Large intestine (tissue), 3 donors: ENCODE measurements around the gene GPANK1. TPM values are rescaled to one million over a fixed set of nuclear protein-coding genes. Genes with fewer than 3 reads are reported as not detected.
A peak's percentile ranks its signal among the peaks of the same experiment; 100 is the strongest.

ENCODE experiments used
- DNase-seq, 2 donors: peaks; one replicate each; pipeline versions ENCODE4 v3.0.0 to v3.0.0-alpha.2; 2013
- H3K27ac ChIP-seq: one replicate; pipeline ENCODE4 v1.5.1; 2013; ENCODE audit warnings: low read length
- H3K27me3 ChIP-seq: 2 replicates; pipeline ENCODE4 v1.6.1; 2013; ENCODE audit warnings: low read length; ENCODE audit not compliant: control insufficient read depth, insufficient read depth
- H3K36me3 ChIP-seq: 2 replicates; pipeline ENCODE4 v1.6.1; 2013; ENCODE audit warnings: low read length; ENCODE audit not compliant: control insufficient read depth, insufficient read depth
- H3K4me1 ChIP-seq: one replicate; pipeline ENCODE4 v1.6.1; 2013; ENCODE audit warnings: low read length; ENCODE audit not compliant: control insufficient read depth, insufficient read depth
- H3K4me3 ChIP-seq: one replicate; pipeline ENCODE4 v1.5.1; 2013; ENCODE audit warnings: low read length
- H3K9me3 ChIP-seq: one replicate; pipeline ENCODE4 v1.6.1; 2013; ENCODE audit warnings: mild to moderate bottlenecking, low read depth, low read length, moderate library complexity; ENCODE audit not compliant: control insufficient read depth
- WGBS: methylation state at CpG from one replicate; pipeline ENCODE4 v1.1.5; 2013; ENCODE audit warnings: low lambda C conversion rate; ENCODE audit not compliant: insufficient coverage; 5-methylcytosine and 5-hydroxymethylcytosine counted together
- polyA plus RNA-seq: library from polyadenylated mRNA; unstranded; fragments of 120-200 nt; gene quantifications from one replicate; pipeline ENCODE4 v1.2.1, GENCODE V29; 2013

Gene GPANK1
- polyA plus RNA-seq, 1 donor: 21.4 TPM

- no peaks in the 10 kb centered on the region for H3K9me3 ChIP-seq
- WGBS: 40% methylated on average over 1 of the region's 8 CpGs
- peak; percentile 51 to 79 for DNase-seq
- no peaks in the 10 kb centered on the region for H3K27me3 ChIP-seq
- no peak within 1 kb of the TSS for H3K4me3 ChIP-seq
- peak within 1 kb of the TSS; percentile 48 for H3K27ac ChIP-seq
- peaks cover 55% of the 10 kb centered on the region for H3K4me1 ChIP-seq
- H3K36me3 ChIP-seq: peaks cover 20% of the 10 kb centered on the region
These were observed 9.2 kb downstream of the GPANK1 start, which contains the start of gene APOM for GRCh38 chr6:31655349-31656237. Gene APOM (plus strand): TSS chr6:31655894. CDS start chr6:31655967, 73 bp downstream.

DNA sequence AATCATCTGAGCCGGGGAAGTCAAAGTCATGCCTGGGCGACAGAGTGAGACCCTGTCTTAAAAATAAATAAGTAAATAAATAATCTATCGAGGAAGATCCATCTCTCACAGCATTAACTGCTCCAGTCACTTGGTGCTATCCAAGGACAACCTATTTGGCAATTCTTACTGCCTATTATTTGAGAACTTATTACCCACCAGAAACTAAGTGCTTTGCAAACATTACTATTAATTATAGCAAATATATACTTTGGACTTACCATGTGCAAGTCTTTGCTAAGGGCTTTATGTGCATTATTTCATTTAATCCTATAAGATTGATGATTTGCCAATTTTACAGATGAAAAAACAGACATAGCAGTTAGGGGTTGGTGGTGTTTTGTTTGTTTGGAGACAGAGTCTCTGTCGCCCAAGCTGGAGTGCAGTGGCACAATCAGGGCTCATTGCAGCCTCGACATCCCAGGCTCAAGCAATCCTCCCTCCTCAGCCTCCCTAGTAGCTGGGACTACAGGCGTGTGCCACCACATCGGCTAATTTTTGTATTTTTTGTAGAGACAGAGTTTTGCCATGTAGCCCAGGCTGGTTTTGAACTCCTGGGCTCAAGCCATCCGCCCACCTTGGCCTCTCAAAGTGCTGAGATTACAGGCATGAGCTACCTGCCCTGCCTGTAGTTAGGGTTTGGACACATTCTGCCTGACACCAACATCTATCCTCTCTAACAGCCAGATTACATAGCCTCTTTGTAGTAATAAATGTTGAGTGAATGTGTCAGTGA is 10.0 kb downstream of the GPANK1 start:
- WGBS: 95% methylated on average over 3 of the region's 8 CpGs
- Histone ChIP-seq H3K9me3 (no peaks in the 10 kb centered on the region), H3K4me1 (peaks cover 55% of the 10 kb centered on the region), H3K36me3 (peaks cover 25% of the 10 kb centered on the region), H3K27ac (peak overlapping the region; percentile 48), H3K4me3 (no peak overlapping the region), H3K27me3 (no peaks in the 10 kb centered on the region)
- no peak for DNase-seq

DNA sequence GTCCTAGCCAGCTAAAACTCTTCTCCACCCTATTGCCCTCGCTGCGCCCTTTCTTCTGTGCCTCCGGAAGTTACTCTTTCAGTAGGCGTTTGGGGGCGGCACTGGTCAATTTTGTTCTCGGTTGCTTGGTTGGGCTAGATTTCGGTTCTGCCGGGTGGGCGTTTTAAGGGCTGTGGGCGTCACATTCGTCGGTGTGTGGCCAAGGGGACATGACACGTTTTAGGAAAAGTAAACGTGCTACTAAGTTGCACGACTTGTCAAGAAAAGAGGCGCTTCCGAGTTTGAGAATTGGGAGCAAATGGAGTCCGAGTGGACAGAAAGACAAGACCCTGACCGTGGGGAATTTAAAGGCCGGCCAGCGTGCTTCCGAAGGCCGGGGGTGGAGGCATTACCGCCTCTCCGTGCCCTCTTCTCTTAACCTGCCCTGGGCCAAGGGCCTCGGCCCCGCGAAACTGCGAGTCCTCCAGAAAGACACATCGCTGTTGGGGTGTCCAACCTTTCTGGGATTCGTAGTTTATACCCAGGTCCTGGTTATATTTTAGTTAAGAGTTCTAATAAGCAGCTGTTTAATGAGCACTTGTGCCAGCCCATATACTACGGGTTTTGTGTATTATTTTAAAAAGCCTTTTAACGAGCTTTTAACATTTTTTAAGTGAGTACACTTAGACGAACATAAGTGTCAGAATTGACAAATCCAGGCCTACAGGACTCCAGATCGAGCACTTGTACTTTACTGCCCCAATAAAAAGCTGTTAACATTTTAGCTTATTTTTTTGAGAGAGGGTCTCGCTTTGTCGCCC is 11.7 kb downstream of the GPANK1 start:
- Histone ChIP-seq H3K27ac (peak overlapping the region; percentile 93), H3K4me3 (peak overlapping the region; percentile 90), H3K4me1 (peaks cover 40% of the 10 kb centered on the region), H3K36me3 (peaks cover 36% of the 10 kb centered on the region), H3K27me3 (no peaks in the 10 kb centered on the region), H3K9me3 (no peaks in the 10 kb centered on the region)
- no peak for DNase-seq
- 5% methylated on average over 4 of the region's 37 CpGs for WGBS

GRCh38 chr6:31651602-31652191 is 13.1 kb downstream of the GPANK1 start:
- Histone ChIP-seq H3K27me3 (no peaks in the 10 kb centered on the region), H3K9me3 (no peaks in the 10 kb centered on the region), H3K4me1 (peaks cover 38% of the 10 kb centered on the region), H3K36me3 (peaks cover 39% of the 10 kb centered on the region), H3K4me3 (peak overlapping the region; percentile 90), H3K27ac (peak overlapping the region; percentile 93)
- no CpG with 5 or more reads among the region's 29 CpGs for WGBS
- peak; percentile 82 to 92 for DNase-seq

DNA sequence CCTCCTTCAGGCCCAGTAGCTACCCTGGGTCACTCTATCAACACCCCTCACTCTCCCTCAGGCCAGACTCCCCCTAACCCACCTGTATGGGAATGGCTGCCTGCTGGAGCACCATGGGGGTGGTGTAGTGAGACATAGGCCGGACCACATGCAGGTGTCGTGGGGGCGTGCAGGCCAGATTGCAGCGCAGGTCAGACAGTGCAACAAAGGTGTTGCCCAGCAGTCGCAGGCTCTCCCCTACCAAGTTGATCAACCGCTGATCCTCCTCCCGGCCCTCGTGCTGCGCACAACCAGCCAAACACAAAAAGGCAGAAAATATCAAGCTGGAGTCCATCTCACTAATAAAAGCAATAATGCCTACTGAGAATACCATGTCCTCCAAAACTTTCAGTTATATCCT is 19.5 kb downstream of the GPANK1 start:
- Histone ChIP-seq H3K27me3 (no peaks in the 10 kb centered on the region), H3K9me3 (no peaks in the 10 kb centered on the region), H3K4me3 (no peak overlapping the region), H3K27ac (no peak overlapping the region), H3K4me1 (no peaks in the 10 kb centered on the region), H3K36me3 (peaks cover 91% of the 10 kb centered on the region)
- WGBS: no CpG with 5 or more reads among the region's 9 CpGs
- DNase-seq: no peak

GRCh38 chr6:31643818-31644454 is 20.9 kb downstream of the GPANK1 start:
- Histone ChIP-seq H3K9me3 (no peaks in the 10 kb centered on the region), H3K36me3 (peaks cover 92% of the 10 kb centered on the region), H3K27ac (no peak overlapping the region), H3K27me3 (no peaks in the 10 kb centered on the region), H3K4me3 (no peak overlapping the region), H3K4me1 (no peaks in the 10 kb centered on the region)
- no peak for DNase-seq
- no CpG with 5 or more reads among the region's 17 CpGs for WGBS

- Histone ChIP-seq H3K4me3 (no peak overlapping the region), H3K36me3 (peaks cover 88% of the 10 kb centered on the region), H3K27me3 (no peaks in the 10 kb centered on the region), H3K4me1 (no peaks in the 10 kb centered on the region), H3K27ac (no peak overlapping the region), H3K9me3 (no peaks in the 10 kb centered on the region)
- DNase-seq: no peak
- WGBS: 80% methylated on average over 1 of the region's 6 CpGs
These were observed 21.8 kb downstream of the GPANK1 start for GRCh38 chr6:31642798-31643570.

DNA sequence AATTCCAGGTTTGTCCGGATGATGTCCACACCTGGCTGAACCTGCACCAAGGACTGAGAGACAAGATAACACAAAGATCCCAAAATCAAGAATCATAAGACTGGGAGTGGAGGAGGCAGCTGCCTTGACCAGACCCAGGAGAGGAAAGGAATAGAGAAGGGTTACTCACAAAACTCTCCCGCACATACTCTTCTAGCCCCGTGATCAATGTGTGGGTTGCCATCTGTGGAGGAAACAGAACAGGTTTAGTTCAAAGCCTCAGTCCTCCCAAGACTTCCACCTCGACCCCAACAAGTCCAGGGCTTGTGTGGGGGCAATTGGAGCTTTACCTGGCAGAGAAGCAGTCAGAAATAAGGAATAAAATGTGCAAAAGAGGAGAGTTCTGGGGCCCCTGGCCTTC is 23.4 kb downstream of the GPANK1 start:
- H3K27ac ChIP-seq: no peak overlapping the region
- no peaks in the 10 kb centered on the region for H3K27me3 ChIP-seq
- DNase-seq: no peak
- no peak overlapping the region for H3K4me3 ChIP-seq
- H3K36me3 ChIP-seq: peaks cover 89% of the 10 kb centered on the region
- no peaks in the 10 kb centered on the region for H3K4me1 ChIP-seq
- H3K9me3 ChIP-seq: no peaks in the 10 kb centered on the region
- WGBS: 100% methylated on average over 1 of the region's 4 CpGs

- H3K27ac ChIP-seq: no peak overlapping the region
- no peak for DNase-seq
- no peak overlapping the region for H3K4me3 ChIP-seq
- WGBS: no CpG with 5 or more reads among the region's 6 CpGs
- H3K4me1 ChIP-seq: no peaks in the 10 kb centered on the region
- H3K36me3 ChIP-seq: peaks cover 89% of the 10 kb centered on the region
- no peaks in the 10 kb centered on the region for H3K9me3 ChIP-seq
- no peaks in the 10 kb centered on the region for H3K27me3 ChIP-seq
These were observed 24.2 kb downstream of the GPANK1 start for GRCh38 chr6:31640612-31641011.
